GM18868 (cell line): Measurements from ENCODE around the gene MELTF.

ENCODE experiments used
- ATAC-seq: cut with Tn5 transposase; IDR thresholded peaks from one replicate; pipeline ENCODE4 v1.9.1; 2021; ENCODE audit warnings: mild to moderate bottlenecking, moderate library complexity; ENCODE audit not compliant: unreplicated experiment

Gene MELTF

GRCh38 chr3:197010556-197011351, 18.9 kb downstream of the MELTF start:
- no peak for ATAC-seq

GRCh38 chr3:197009532-197010019, 20.0 kb downstream of the MELTF start:
- no peak for ATAC-seq

- ATAC-seq = no peak
These were observed 21.0 kb downstream of the MELTF start for GRCh38 chr3:197008436-197009209.

- ATAC-seq = no peak
These were observed 21.7 kb downstream of the MELTF start for GRCh38 chr3:197007953-197008352.

GRCh38 chr3:197007296-197007940, 22.2 kb downstream of the MELTF start:
- no peak for ATAC-seq

GRCh38 chr3:197006860-197007259, 22.8 kb downstream of the MELTF start:
- ATAC-seq = no peak

GRCh38 chr3:197006446-197006845, 23.2 kb downstream of the MELTF start:
- no peak for ATAC-seq

- ATAC-seq = no peak
These were observed 25.9 kb downstream of the MELTF start for GRCh38 chr3:197003461-197004385.

- peak; percentile 74 for ATAC-seq
These were observed 26.7 kb downstream of the MELTF start for GRCh38 chr3:197002701-197003454.

- ATAC-seq = peak; percentile 15
These were observed 27.5 kb downstream of the MELTF start for GRCh38 chr3:197001972-197002700.

GRCh38 chr3:197001106-197001971, 28.3 kb downstream of the MELTF start:
- no peak for ATAC-seq

GRCh38 chr3:197000211-197000610, 29.4 kb downstream of the MELTF start:
- no peak for ATAC-seq

GRCh38 chr3:196998966-196999760, 30.5 kb downstream of the MELTF start:
- ATAC-seq = no peak

GRCh38 chr3:196997311-196997710, 32.3 kb downstream of the MELTF start:
- no peak for ATAC-seq

- ATAC-seq = no peak
These were observed 33.0 kb downstream of the MELTF start for GRCh38 chr3:196996454-196997265.

GRCh38 chr3:196995646-196996355, 33.8 kb downstream of the MELTF start:
- no peak for ATAC-seq
